Muscle of arm (tissue), 14 donors: ENCODE measurements around the gene APOO. TPM values are rescaled to one million over a fixed set of nuclear protein-coding genes. Genes with fewer than 3 reads are reported as not detected.

Source experiments
- DNase-seq: peaks from one replicate; pipeline ENCODE4 v3.0.0-alpha.2; 2013
- long read RNA-seq, 11 donors: transcript quantifications; one replicate each; lab custom pipeline, GENCODE V29; 2026
- polyA plus RNA-seq, 12 donors: library from polyadenylated mRNA; unstranded; fragments of 120-200 nt; gene quantifications; one replicate each; pipeline ENCODE4 v1.2.1, GENCODE V29; 2013; ENCODE audit not compliant: insufficient read length in 12 of 12

The APOO gene
- 10 to 100 TPM in 11 of 12 donors, not detected in 1; 13.5 to 37.0 (median 19.6) TPM for polyA plus RNA-seq
- long read RNA-seq, donor 1, partial matches to known transcripts, result 0 of 5 reads
- long read RNA-seq, donor 1, other reads (novel, unspliced or antisense), result 0 of 5 reads
- long read RNA-seq, donor 2, transcript APOO-201 (9 exons, 1,118 nt), result major isoform, 7 of 14 reads
- long read RNA-seq, donor 2, partial matches to known transcripts, result 0 of 14 reads
- long read RNA-seq, donor 2, other reads (novel, unspliced or antisense), result 5 of 14 reads
- long read RNA-seq, donor 3, partial matches to known transcripts, result 0 of 3 reads
- long read RNA-seq, donor 3, other reads (novel, unspliced or antisense), result 0 of 3 reads
- long read RNA-seq, donor 4, transcript APOO-201 (9 exons, 1,118 nt), result major isoform, 6 of 6 reads
- long read RNA-seq, donor 4, partial matches to known transcripts, result 0 of 6 reads
- long read RNA-seq, donor 4, other reads (novel, unspliced or antisense), result 0 of 6 reads
- long read RNA-seq, donor 5, partial matches to known transcripts, result 0 of 11 reads
- long read RNA-seq, donor 5, other reads (novel, unspliced or antisense), result 5 of 11 reads
- long read RNA-seq, donor 6, partial matches to known transcripts, result 0 of 1 reads
- long read RNA-seq, donor 6, other reads (novel, unspliced or antisense), result 0 of 1 reads
- long read RNA-seq, donor 7, partial matches to known transcripts, result 0 of 3 reads
- long read RNA-seq, donor 7, other reads (novel, unspliced or antisense), result 0 of 3 reads
- long read RNA-seq, donor 8, transcript APOO-201 (9 exons, 1,118 nt), result major isoform, 6 of 58 reads
- long read RNA-seq, donor 8, partial matches to known transcripts, result 23 of 58 reads
- long read RNA-seq, donor 8, other reads (novel, unspliced or antisense), result 28 of 58 reads
- long read RNA-seq, donor 9, partial matches to known transcripts, result 0 of 4 reads
- long read RNA-seq, donor 9, other reads (novel, unspliced or antisense), result 0 of 4 reads
- long read RNA-seq, donor 10, partial matches to known transcripts, result 0 of 4 reads
- long read RNA-seq, donor 10, other reads (novel, unspliced or antisense), result 0 of 4 reads
- long read RNA-seq, donor 11, partial matches to known transcripts, result 0 of 1 reads
- long read RNA-seq, donor 11, other reads (novel, unspliced or antisense), result 0 of 1 reads

DNA sequence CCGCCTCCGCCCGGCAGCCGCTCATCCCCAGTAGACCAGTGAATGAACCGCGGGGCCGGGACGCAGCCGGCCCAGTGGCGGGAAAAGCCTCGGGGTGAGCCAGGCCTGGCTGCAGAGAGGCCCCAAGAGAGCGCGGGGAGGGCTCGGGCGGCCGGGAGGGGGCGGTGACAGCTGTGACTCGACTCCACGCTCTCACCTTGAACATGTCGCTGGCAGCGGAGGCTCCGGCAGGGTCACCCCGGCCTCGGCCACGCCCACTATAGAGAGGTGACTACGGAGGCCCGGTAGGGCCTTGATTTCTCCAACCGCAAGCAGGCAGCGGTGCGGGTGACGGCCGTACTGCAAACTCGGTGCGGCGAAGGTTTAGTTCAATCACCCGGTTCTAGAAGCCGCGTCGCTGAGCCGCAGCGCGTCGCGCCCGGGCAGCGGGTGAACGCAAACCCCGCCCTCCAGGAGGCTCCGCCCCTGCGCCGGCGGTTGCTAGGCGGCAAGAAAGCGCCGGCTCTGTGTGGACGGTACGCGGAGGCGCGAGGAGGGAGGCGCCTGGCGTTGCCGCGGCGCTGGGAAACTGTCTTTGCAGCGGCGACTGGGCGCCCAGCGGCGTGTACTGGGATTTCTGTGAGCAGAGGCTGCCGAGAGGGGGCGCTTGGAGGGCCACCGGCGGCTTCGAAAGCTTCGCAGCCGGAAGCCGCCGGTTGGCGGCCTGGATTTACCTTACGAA, at the start of gene APOO, which contains the start of gene CXorf58:
Gene APOO (minus strand): TSS at position 441 of the 721 bp plus-strand sequence. CDS start 236 bp downstream, at position 205.
Gene CXorf58 (plus strand): TSS at position 509 of the 721 bp plus-strand sequence. CDS start 2,297 bp downstream, outside the sequence.
- DNase-seq, result peak; percentile 92

DNA sequence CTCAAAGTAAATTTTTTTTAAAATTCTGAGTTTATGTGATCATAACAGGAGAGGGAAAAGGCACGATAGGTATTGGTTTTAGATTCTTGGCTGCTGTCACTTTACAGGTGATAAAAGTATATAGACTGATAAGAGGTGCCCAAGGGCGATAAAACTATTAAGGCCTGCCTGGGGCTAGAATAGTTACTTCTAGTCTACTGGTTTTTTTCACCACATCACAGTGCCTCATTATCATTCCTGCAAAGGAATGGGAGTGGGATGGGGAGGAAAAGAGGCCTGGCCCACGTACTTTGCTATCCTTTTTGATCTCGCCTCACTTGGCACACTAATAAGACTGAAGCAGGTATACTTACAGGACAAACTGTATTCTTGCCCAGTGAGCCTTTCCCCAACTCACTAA, 46.7 kb upstream of the APOO start:
- no peak for DNase-seq

DNA sequence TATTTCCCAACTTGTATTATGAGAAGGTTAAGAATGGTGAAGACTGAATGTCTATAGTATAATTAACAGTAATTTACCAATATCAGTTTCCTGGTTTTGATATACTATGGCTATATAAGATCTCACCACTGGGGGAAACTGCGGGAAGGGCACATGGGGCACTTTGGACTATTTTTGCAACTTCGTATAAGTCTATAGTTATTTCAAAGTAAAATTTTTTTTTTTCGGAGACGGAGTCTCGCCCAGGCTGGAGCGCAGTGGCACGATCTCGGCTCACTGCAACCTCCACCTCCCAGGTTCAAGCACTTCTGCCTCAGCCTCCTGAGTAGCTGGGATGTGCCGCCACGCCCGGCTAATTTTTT, 46.2 kb upstream of the APOO start:
- no peak for DNase-seq

DNA sequence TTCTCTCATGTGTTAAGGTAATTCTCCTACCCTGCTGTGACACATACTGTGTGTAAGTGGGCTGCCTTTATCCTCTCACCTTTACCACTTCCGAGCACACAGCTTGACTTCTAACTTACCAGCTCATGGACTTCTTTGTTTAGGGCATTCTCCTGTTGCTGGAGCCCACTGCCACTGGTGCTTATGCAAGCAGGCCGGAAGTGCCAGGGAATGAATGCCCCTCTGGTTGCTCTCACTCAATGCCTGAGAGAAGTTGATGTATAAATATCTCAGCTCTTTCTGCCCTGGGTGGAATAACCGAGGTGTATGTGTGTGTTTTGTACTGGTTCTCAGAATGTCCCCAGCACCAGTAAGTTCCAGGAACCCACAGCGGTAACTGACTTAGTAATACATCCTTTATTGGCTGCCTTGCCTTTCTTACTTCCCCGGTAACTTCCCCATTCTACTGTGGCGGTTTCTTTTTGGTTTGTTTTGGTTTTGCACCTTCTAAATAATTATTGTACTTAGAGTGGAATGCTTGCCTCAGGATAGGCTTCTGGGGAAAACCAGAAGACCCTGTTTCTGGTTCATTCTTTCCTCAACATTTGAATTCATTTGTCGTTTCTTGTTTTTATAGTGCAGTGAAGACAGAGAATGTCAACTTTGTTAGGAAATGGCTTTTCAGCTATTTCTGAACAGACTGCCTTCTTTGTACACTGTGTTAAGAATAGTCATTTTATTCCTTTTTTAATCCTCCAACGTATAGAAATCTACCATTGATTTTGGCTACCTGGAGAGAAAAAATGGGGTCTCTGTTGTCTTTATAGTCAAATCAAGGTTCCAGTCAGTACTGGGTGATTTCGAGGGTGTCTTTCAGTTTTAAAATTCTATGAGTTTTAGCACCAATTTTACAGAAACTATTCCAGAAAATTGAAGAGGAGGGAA, 45.5 kb upstream of the APOO start:
- no peak for DNase-seq

DNA sequence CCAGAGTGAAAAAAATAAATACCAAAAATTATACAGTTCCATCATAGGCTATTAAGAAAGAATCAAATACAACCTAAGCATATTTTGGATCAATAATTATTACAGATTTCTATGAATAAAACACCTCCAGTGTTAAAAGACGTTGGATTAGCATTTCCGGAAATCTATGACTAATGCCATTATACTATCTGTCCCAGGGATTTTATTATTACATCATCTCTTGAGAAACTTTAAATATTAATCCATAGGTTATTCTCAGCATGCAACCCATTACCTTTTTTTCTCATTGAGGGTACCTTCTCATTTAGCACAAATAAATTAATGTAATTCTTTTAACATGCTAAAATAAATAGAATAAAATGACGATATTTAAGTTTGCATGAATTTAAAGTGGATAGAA, 44.7 kb upstream of the APOO start:
- DNase-seq, result no peak

DNA sequence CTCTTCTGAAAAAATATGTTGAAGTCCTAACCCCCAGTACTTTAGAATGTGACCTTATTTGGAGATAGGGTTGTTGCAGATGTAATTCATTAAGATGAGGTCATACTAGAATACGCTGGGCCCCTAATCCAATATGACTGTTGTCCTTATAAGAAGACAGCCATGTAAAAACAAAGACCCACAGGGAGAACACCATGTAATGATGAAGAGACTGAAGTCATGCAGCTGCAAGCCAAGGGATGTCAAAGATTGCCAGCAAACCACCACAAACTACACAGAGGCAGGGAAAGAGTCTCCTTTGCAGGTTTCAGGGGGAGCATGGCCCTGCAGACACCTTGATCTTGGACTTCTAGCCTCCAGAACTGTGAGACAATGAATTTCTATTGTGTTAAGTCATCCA, 37.5 kb upstream of the APOO start:
- DNase-seq, result no peak

DNA sequence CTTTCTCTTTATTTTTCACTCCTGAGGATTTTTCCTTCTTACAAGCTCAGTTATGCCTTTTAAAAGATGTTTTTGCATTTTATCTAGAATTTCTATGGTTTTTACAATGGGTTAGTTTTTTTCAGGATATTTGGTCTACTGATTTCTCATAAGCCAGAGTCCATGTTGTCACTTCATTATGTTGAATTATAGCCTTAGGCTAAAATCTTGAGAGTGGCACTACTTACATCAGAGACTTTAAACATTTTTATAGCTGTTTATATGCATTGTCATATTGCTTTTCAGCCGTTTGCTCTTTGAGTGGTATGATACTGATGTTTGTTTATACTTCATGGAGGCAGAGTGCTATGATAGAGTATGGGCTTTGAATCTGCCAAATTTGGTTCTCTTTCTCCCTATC, 36.5 kb upstream of the APOO start:
- DNase-seq, result no peak

DNA sequence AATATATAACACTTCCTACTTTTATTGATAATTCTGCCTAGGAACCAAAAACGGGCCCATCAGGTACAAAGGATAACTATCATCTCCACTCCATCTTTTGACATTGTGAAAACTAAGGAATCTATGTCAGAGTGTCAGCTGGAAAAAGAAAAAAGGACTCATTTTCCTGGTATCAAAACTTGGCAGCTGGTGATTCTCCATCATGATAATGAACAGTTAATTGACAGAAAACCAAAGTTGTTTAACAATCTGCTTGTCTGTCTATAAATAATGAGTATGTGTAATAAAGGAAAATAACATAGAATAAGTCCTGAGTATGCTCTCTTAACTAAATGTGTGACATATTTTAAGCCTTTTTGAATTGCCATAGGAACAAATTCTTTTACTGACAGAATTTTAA, 31.5 kb upstream of the APOO start:
- no peak for DNase-seq

DNA sequence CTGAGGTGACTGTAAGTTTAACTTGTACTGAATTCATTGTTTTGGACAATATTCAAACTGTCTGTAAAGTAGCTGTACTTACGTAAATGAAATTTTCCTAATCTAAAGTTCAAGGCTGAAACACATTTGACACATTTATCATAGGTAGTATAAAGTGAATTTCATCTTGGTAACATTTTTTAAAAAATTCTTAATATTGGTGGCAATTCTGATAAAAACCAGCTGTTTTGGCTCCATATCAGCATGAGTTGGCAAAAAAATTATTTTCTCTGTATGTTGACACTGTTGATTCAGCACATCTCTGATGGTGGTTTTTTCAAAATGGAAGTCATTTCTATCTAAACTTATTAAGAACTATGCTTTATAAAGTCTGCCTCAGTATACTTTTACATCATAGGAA, 31.0 kb upstream of the APOO start:
- DNase-seq, result no peak

DNA sequence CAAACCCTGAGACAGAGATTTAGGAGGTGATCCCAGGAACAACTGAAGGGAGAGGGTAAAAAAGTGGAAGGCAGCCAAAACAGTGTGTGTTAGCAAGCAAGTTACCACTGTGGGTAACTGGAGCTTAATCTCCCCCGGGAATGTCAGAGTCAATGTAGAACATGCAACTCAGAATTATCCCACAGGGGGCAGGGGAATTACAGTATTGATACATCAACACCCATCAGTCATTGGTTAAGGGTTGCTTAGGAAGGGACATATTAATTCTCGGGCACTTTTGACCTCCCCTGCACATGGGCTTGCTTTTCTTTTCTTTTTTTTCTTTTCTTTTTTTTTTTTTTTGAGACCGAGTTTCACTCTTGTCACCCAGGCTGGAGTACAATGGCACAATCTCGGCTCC, 29.4 kb upstream of the APOO start:
- DNase-seq, result no peak

DNA sequence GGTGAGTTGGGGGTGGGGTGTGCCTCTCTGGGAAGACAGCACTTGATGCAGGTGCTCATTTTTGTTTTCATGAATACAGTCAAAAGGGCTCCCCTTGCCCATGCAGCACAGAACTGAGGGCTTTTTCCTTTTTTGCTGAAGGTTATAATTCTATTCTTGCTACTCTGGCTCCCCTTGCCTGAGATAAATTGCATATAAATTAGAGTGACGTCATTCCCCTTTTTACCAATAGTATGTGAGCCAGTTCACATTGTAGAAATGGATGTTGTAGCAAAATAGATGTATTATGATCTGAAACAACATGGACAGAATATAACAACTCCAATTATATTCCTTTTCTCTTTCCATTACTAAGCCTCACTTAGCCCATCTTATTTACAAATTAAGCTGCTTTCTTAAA, 28.4 kb upstream of the APOO start:
- DNase-seq, result no peak

DNA sequence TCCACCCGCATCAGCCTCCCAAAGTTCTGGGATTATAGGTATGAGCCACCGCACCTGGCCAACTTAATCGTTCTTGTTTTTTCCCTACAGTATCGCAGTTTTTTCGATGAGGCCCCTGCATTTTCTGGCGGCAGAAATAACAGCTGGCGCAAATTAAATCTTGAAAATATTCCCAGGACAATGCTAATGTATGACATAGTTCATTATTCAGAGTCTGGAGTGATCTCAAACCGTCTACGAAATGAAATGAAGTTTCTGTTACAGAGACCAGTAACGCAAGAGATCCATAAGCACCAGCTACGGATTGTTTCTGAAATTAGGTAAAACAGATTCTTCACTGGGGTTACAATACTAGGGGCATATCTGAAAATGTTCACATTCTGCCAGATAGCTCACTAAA, 27.4 kb upstream of the APOO start:
- peak; percentile 37 for DNase-seq

DNA sequence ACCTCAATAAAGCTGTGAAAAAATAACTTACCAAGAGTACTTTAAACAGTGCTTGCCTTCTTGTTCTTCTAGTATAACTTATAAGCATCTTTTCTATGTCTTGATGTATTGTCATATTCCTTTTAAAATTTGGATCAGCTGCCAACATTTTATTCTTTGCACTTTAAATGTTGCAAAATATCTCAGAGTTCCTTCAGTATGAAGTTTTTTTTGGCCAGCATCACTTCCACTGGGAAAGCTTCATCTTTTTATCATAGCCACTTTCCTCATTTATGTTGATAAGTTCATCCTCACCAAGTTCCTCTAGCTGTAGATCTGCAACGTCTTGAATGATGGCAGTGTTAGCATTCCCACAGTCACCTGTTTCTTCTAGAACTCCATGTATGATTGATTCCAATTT, 24.3 kb upstream of the APOO start:
- DNase-seq, result no peak

DNA sequence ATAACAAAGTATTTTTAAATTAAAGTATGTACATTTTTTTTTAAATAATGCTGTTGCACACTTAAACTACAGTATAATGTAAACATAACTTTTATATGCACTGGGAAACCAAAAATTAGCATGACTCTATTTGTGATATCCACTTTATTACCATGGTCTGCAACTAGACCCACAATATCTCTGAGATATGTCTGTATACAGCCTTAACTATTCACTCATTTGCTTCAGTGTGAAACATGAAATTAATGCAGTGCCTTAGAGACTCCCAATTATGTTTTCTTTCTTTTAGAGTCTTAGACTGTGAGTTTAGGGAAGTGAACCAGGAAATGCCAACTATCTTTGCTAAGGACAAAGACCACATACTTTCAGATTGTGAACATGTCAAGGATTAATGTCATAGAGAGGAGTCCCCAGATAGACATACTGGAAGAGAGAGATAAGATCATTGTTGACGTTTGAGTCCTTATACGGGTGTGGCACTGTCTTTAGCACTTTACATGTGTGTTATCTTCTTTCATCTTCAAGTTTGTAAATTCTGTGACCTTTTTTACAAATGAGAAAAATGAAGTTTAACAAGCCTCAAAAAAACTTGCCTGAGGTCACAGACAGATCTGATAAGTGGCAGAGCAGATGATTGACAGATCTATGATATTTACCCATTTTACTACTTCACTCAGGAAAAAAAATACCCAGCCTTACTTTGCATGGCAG, 23.3 kb upstream of the APOO start:
- DNase-seq, result no peak

DNA sequence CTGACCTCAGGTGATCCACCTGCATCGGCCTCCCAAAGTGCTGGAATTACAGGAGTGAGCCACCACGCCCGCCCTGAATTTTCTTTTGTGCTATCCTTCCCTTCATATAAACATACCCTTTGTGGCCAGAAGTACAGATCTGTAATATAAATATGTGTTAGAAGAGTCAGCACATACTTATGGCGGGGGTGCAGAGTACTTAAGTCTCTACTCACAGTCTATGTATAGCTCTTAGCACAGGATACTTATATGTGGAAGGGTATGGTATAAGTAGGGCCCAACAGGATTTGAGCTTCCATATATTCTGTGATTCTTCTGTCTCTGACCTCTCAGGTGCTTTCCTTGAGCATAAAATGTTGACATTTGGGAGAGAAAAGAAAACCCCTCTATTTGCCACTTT, 18.3 kb upstream of the APOO start:
- DNase-seq, result no peak

DNA sequence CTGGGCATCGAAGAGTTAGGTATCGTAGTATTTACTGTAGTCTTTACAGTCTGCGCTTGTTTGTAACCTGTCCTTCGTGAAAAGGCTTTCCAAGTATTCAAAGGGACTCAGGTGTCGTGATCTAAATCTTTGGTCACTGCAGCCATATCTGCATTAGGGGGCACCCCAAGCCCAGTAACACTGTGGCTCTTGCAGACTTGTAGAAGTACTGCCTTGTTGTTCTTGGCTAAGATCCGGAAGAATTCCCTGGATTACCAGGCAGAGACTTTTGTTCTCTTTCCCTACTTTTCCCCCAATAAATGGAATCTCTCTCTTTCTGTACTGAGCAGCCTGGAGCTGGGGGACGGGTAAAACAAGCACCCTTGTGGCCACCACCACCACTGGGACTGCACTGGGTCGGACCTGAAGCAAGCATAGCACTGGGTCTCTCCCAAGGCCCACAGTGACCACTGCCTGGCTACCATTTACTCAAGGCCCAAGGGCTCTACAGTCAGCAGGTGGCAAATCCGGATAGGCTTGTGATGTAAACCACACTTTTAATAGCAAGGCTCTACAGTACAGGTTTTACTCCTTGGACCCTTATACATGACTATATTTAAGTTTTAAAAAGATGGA, 12.1 kb upstream of the APOO start:
- DNase-seq, result no peak

DNA sequence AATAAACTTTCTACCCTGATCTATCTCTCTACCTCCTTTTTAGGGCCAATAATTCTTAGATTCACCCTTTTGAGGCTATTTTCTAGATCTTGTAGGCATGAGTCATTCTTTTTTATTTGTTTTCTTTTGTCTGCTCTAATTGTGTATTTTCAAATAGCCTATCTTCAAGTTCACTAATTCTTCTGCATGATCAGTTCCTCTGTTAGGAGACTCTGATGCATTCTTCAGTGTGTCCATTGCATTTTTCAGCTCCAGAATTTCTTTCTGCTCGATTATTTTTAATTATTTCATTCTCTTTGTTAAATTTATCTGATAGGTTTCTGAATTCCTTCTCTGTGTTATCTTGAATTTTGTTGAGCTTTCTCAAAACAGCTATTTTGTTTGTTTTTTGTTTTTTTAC, 11.4 kb upstream of the APOO start:
- no peak for DNase-seq

DNA sequence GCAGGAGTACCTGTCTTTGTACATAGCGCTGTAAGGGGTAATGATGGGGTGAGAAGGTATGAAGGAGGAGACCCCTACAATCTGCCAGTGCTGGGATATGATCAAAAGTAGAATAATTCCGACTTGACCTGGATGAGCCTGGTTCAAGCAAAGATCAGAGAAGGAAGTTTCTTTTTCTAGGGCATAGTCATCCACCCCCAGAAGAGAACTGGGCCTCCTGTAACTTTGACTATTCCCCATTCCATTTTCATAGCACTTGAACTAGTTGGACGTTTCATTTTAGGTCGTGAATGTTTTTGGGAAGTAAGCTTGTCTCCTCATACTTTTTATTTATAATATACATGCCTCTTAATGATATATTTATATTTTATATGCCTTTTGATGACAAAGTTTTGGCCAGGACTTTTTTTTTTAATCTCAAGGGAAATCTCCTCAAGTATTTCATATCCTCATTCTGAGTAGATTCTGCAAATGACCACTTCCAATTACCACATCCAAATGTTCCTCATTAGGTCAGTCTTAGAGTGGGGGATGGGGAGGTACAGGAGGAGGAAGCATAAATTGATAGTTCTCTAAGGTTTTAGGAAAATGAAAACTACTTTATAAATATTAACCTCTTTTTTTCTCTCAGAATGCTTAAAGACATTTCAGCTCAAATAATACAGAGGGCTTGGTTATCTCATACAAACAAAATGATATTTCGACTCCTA, 3.5 kb upstream of the APOO start:
- DNase-seq, result no peak
